RKO (cell line): Measurements from ENCODE around the gene RBP5.
A peak's percentile ranks its signal among the peaks of the same experiment; 100 is the strongest.
"Not testable (repeated sequence)": the region's sequence is repeated elsewhere in the genome, so short reads cannot be mapped to it uniquely, and the experiment has no call there.

Experiments
- DNase-seq: peaks from one replicate; pipeline ENCODE4 v3.0.0-alpha.2; 2016; ENCODE audit warnings: low spot score

The RBP5 gene

DNA sequence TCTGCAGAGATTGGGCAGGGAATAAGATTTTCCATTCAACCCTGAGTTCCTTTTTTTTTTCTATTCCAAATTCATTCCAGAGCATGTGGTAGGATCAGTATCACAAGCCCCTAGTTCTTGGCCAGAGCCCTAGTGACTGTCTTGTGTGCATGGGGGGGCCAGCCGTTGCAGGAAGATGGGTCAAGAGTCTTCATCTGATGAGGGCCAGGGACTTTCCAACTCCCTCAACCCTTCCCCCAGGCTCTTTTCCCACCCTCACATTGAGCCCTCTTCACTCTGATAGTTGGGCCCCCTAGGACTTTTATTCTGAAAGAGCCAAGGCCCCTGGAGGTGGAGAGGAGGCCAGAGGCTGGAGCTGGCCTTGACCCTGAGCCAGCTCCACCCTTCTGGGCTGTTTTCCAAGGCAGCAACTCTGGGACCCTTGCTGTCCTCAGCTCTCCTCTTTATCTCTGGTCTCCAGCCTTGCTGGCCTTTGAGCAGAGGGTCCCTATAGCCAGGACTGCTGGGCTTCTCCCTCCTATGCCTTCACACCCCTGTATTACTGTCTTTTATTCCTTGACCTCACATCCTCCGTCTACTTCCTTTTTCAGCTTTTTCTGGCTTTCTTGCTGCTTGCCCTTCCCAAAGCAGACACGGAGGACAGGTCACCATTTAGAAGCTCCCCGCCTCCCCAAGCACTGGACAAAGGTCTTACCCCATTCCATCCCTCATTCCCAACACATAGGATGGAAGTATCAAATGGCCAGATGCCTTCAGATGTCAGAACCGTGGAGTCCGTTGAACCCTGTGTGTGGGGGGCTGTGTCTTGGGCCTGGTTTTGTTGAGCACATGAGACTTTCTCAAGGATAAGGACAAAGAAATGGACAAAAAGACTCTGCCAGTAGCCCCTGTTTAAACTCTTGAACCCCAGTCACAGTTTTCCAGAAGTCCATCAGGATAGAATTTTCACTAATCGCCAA is 5.6 kb downstream of the RBP5 start:
- DNase-seq = no peak

DNA sequence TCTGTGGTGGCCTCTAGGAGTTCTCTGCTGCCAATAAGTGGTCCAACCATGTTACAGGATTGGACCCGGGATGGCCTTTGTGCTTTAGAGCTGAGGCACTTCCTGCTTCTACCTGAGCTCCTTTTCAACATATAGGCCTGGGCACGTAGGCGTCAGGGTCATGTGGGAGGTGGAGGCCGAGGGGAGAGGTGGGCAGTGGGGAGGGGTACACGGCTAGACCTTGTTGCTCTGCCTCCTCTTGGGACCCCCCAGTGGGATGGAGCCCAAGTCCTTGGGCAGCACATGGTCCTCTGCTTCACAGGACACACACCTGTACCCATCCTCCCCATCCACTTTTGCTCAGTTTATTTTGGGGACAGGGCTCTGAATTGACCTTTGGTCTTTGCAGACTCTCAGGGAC is 7.4 kb downstream of the RBP5 start:
- no peak for DNase-seq

DNA sequence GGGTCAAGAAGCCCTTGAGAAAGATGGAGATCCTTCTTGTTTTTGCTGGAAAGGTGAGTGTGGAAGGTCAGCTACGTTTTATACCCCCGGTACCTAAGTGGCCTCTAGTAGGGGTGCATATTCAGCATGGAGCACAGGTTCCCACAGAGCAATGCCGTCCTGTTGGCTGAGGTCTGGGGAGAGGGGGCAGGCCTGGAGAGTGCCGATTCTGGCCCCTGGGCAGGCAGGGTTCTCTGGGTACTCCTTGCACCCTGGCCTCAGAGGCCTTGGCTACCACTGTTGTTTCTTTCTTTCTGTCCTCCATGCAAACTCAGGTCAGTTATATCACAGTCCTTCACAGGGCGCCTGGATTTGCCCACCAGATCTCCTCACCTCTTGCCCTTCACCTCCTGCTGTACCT is 8.5 kb downstream of the RBP5 start:
- no peak for DNase-seq

DNA sequence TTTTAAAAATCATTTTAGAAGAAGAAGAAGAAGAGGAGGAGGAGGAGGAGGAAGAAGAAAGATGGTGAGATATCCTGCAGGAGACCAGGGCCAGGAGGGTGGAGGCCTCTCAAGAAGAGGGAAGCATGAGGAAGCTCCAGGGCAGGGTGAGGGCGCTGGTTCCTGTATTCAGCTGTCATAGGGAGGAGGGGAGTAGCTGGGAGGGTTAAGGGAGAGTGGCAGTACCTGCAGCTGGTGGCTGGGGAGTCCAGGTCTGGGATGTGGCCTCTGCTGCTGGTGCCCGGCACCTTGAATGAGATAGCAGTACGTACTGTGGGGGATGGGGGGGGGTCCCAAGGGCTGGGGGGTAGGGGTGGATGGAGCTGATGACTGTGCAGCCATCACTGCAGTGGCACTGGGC is 9.8 kb downstream of the RBP5 start:
- no peak for DNase-seq

DNA sequence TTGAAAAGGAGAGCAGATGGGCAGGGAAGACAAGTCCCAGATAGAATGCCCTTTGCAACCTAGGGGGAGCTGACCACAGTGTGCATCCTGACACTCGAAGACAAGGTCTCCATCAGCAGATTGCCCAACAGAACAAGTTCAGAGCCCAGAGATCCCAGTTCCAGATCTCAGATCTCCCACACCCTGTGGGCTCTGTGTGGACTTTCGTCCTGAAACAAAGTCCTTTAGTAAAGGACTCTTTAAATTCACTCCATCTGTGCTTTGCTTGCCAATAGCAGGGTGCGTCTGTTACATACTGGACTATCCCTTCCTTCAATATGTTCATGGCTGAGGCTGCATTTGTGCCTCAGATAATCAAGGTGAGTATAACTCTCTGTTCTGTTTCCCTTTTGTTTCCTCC is 11.0 kb downstream of the RBP5 start:
- no peak for DNase-seq

DNA sequence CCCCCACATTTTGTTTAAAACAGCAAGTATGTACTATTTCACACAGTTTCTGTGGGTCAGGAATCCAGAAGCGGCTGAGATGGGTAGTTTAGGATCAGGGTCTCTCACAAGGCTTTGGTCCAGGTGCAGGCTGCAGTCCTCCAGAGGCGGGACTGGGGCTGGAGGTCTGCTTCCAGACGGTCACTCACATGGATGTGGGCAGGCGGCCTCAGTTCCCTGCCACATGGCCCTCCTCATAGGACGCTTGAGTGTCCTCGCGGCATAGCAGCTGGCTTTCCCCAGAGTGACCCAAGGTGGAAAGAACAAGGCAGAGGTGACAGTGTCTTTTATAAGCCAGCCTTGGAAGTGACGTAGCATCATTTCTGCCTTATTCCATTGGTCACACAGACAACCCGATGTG is 11.8 kb downstream of the RBP5 start:
- no peak for DNase-seq

DNA sequence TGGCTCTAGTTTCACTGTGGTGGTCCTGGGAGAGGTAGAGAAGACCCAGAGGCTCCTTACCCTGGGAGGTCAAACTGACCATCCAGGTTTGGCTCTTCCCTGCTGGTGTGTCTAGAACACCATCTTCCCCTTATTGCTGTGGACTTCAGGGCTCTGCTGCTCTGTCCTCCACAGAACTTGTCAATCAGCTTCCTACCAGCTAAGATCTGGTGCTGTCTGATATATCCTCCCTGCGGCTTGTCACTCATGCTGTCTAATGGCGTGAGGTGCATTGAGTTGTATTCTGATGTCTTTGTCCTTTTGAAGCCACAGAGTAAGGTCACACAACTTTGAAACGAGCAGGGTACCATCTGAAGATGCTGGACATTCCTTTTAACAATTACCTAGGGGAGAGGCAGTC is 12.5 kb downstream of the RBP5 start:
- DNase-seq = no peak

DNA sequence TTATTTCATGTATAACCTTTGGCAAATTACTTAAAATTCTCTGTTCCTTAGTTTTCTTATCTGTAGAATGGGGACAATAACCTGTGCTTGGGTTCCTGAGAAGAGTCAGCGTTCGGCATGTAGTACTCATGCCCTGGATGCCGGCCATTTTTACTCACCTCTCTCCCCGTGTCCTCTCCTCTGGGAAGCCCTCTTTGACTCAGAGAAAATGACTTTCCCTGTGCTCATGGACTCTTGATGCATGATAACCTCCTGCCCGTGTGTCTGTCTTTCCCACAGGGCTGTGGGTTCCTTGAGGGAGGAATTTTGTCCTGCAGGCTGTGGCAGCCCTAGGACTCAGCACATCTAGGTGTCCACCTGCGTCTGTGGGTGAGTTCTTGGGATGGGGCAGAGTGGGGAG is 13.8 kb downstream of the RBP5 start:
- DNase-seq = no peak

DNA sequence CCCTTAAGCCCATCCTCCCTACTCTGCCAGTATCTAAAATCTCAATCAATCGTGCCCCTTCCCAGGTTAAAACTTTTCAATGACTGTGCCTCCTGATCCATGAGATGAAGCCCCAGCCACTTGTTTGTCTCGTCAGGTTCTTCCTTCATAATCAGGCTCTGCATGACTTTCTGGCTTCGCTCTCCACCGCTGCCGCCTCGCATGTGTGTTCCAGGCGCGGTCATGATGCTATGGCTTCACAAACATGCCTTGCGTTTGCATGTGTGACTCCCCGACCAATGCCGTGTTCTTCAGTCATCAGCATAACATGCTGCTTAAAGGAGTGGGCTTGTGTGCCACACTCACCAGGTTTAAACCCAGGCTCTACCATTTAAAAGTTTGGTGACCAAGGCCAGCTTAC is 14.7 kb downstream of the RBP5 start:
- DNase-seq = no peak

DNA sequence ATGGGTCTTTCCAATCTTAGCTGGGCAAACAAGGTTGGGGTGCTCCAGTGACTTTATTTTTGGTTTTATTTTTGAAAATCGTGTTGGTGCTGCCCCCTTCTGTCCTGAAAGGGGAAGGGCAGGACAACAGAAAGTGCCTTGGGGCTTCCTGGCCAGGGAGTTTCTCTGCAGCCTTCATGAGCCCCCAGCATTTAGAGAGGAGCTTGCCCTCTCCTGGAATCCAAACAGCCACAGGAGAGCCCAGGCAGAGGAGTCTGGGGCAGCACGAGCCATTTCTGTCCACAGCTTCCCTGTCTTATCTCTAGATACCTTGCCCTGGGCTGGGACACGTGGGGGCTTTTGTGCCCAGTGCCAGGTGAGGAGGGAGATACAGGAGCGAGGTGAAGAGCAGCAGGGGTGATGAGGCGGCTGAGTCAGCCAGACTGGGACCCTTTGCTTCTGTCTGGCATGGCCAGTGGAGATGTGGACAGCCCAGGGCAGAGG is 15.3 kb downstream of the RBP5 start:
- DNase-seq = peak; percentile 73

DNA sequence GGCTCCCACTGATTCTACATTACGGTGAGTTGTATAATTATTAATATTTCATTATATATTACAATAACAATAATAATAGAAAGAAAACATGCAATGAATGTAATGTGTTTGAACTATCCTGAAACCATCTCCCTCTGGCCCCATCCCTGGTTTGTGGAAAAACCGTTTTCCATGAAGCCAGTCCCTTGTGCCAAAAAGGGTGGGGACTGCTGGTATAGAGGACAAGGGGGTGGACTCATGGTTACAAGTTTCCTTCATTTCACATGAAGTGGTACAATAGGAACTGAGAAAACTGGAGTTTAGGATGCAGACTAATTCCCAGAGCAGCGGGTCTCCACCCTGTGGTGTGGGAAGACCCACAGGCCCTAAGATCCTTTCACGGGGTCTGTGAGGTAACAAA is 16.6 kb downstream of the RBP5 start:
- DNase-seq = no peak

DNA sequence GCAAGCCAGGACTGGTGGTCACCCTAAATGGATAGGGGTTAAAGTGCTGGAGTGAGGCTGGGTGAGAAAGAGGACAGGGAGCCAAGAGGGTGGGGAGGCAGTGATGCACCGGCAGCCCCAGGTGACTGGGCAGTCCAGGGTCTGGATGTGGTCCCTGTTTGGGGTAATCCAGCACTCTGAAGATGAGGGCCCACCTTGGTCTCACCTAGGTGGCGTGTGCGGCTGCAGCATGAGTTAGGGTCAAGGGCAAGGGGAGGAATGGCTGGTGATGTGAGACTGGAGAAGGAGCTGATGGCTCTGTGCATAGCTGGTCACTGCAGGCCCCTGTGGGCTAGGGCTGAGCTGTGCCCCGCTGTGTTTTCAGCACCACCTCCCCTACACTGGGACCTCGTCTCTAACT is 18.0 kb downstream of the RBP5 start:
- DNase-seq = no peak

DNA sequence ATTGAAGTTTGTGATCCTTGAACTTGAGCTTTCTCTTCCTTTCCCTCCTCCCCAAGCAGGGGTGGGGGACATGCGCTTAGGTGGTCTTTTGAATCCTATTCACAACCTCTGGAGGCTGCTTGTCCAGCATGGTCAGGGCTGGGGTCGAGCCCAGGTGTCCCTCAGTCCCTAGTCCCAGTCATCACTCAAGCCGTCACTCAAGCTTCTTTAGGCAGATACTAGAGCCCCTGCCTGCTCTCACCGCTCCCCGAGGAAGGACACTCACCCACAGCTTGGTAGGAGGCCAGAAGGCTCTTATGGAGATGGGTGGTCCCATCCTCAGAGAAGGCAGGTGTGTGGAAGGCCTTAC is 19.1 kb downstream of the RBP5 start:
- DNase-seq = no peak

DNA sequence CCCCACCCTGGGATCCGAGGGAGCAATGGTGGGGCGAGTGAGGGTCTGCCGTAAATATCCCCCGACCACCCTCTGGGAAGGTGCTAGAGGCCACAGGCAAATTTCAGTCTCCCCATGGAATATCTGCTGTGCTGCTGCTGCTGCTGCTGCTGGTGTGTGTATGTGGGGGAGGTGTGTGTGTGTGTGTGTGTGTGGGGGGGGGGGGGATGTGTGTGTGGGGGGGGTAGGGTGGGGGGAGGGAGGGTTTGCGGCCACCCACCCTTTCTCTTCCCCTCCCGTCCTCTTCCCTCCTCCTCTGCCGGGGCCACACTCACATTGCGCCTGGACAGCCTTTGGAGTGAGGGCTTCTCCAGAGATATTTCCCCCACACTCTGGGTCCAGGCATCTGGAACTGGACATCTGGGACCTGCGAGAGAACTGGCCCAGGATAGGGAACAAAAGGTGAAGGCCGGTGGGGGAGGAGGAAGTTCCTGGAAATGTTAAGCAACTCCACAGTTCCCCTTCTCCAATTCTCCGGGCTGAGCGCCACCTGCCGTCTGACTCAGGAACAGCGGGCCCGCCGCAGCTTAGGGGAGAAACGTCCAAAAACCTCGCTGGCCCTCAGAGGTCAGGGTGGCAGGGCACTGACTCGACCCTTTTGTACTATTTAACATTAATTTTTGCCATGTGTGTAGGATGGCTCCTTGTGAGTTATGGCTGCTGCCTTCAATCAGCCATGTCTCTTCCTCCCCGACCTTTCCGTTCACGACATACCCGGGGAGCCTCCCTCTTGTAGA is 19.7 kb downstream of the RBP5 start, which contains the start of gene C1RL:
Gene C1RL, minus strand, starts transcription at position 419 of the 776 bp plus-strand sequence. Its CDS starts 34 bp downstream, at position 385.
- DNase-seq = peak; percentile 88

DNA sequence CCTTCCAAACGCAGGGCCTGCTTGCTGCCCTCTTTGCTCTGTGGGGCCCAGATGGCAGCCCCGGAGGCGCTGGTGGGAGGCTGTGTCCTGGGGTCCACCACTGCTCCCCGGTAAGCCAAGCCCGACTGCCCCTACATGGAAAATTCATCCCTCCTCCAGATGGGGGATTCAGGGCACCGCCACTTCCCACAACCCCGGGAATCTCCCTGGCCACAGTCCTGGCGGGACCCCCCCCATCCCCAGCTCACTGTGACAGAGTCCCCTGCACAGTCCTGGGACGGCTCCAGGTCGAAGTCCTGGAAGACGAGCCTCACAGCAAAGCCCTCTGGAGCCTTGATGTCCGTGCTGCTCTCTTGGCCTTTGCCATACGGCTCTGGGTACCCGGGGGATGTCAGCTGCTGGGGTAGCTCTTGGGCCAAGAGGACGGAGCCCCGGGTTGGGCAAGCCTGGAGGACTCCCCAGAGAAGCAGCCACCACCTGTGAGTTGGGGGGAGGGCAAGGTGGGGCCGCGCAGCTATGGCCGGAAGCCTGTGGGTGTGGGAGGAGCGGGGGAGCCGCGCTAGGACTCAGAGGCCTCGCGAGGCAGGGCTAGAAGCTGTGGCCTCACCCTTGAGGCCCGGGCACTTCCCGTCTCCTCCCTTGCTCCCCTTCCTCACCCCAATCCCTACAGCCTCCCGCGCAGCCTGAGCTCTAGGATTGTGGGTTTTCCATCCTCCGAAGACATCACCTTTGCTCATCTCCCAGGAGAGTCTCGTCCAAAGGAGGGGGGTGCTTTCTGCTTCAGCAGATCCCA is 20.5 kb downstream of the RBP5 start:
- DNase-seq = peak; percentile 88

DNA sequence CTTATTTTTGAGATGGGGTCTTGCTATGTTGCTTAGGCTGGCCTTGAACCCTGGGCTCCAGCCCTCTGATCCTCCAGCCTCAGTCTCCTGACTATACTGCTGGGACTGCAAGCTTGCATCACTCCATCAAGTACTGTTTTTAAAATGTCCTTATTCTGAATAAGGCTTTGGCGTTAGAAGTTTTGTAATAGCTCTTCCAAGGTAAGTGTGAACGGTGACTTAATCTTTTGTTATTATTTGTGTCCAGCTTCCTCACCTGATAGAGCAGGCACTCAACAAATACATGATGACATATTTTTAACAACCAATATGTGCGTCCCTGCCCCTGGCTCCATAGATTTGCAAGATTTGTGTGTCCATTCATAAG is 21.1 kb downstream of the RBP5 start:
- peak; percentile 39 for DNase-seq

DNA sequence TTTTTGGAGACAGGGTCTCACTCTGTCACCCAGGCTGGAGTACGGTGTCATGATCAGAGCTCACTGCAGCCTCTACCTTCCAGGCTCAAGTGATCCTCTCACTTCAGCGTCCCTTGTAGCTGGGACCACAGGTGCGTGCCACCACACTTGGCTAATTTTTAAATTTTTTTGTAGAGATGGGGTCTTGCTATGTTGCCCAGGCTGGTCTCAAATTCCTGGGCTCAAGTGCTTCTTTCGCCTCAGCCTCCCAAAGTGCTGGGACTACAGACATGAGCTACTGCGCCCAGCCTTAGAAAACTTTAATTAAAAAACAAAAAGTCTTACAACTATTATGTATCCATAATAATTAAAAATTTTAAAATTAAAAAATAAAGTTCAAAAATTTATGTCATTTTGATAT is 21.5 kb downstream of the RBP5 start:
- not testable (repeated sequence) for DNase-seq

DNA sequence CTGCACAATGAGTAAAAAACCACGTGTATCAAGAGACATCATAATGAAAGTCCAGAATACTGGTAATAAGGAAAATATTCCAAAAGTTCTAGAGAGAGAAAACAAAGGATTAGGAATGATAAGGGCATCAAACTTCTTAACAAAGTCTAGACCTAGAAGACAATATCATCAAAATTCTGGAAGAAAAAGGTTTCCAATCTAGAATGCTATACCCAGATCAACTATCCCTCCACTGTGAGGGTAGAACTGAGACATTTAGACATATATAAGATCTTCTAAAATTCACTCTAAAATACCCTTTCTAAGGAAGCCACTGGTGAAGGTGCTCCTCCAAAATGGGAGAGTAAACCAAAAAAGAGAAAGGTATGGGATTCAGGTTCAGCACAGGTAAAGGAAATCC is 22.6 kb downstream of the RBP5 start:
- no peak for DNase-seq

DNA sequence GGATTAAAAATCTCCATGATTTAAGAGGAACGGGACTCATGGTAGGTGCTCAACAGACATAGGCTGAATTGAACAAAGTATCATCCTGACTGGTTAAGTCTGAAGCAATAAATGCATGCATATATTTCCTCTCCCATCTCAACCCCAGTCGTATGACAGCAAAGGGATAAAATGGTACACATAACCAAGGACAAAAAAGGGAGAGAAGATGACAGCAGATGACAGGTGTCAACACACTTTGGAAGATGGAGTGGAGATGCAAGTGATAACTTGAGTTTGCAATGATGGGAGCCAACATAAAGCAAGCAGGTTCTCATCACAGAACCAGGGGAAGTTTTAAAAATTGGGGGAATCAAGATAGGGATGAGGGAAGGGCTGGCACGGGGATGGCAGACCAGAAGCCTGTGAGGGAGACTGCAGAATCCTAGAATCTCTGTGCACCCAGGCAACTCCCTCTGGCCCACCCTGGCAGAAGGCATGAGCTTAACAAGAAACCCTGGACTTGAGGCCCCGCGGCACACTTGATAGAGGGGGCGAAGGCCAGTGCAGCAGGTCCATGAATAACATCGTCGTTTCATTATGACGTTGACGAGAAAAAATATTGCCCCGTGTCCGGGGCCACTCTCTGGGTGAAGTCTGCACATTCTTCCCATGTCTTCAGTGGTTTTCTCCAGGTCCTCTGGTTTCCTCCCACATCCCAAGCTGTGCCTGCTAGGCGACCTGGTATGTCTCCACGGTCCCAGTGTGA is 24.7 kb downstream of the RBP5 start:
- no peak for DNase-seq

DNA sequence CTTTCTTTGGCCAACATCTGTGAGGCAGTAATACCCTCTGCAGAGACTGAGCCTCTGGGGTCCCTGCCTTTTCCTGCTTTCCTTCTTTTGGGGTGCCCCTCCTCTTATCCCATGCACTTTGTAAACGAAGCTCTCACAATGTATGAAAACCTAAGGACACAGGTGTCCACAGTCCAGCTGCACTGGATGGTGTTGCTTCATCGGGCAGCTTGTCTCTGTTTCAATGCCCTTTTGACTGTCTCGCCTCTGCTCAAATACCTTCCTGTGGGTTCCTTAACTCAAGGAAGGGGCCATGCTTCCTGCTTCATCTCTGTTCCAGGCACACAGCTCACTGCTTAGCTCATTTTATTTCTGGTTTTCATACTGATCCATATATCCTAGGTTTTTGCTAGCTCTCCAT is 26.1 kb downstream of the RBP5 start:
- no peak for DNase-seq

DNA sequence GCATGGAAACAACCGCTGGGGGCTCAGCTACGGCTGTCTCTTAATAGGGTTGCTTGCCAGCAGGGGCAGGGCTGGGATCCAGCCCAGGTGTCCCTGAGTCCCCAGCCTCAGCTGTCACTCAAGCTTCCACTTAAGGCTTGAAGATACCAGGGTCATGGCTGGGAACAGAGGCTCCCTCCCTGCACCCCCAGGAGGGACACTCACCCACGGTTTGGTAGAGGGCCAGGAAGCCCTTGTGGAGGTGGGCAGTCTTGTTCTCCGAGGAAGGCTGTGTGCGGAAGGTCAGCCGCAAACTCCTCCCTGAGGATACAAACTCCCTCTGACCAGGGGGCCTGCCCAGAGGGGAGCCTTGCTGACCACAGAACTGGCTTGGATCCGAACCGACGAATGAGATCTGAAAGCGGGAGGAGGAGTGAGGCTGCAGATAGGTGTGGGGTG is 27.0 kb downstream of the RBP5 start:
- DNase-seq = no peak
